ENCODE data around the gene KRTAP4-12.
"Not testable (repeated sequence)": the region's sequence is repeated elsewhere in the genome, so short reads cannot be mapped to it uniquely, and the experiment has no call there.

Gene KRTAP4-12

DNA sequence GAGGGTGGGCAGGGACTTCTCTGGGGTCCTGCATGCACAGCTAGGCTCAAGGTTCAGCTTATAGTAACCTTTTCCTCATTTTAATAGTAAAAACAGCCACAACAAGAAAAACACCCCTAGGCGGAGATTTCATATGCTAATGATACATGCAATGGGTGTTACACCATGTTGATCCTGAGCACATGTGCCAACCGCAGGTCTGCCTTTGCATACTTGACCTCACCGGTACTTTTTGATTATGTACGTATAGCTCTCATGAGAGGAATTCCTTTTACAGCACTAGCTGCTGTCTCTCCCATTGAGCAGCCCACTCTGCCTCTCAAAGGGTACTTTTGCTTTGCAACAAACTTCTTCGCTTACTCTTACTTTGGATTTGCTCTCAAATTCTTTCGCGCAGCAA lies 27.9 kb downstream of the KRTAP4-12 start:
- DNase-seq (ENCODE audit: low read depth in 2 of 2), result no peak

DNA sequence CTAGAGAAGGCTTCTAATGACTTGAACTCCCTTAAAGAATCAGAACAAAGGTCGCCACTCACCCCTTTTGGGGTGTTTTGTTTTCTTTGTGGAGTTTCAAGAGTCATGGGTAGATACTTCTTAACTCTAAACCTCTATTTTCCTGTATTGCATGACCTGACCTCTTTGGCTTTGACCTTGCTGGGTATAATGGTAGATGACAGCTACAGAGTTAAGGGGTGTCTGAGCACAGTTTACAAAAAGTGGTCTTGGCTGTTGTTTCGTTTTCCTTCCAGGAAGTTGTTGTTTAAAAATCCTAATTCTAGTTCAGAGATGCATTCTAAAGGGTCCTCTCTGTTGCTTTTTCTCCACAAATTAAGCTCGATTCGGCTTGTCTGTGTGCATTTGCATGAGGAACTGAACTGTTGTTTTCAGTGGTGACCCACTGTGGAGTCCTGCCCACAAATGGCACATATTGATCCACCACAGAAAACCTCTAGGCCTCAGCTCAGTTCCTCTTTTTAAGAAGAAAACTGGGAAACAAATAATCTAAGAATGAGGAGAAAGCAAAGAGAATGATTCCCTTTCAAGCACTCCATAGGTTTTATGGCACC lies 35.1 kb downstream of the KRTAP4-12 start:
- DNase-seq (ENCODE audit: low read depth in 2 of 2), result not testable (repeated sequence)

- DNase-seq (ENCODE audit: low read depth in 2 of 2), result not testable (repeated sequence)
Observed at GRCh38 chr17:41084100-41084856, 39.7 kb downstream of the KRTAP4-12 start, which contains the start of gene KRTAP4-7. Gene KRTAP4-7, plus strand, starts transcription at chr17:41084150. Its CDS starts 57 bp downstream, at chr17:41084207.

DNA sequence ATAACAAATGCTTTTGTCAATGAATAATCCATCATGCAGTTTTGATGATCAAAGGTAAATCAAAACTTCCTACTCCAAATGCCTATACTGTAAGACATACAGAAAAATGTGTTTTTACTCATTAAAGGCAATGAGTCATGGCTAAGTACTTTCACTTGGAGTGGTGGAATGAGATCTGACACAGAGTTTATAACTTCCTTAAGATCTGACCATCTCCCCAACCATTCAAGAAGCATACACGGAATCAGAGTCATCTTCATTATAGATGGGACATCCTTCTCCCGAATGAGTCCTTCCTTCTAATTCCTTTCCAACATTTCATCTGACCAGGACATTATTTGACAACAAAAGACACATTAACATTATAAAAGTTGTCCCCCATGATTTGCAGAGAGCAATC lies 40.6 kb downstream of the KRTAP4-12 start:
- peak in 1 of 2 experiments; percentile 51 for DNase-seq (ENCODE audit: low read depth in 2 of 2)

- DNase-seq (ENCODE audit: low read depth in 2 of 2), result no peak
Observed at GRCh38 chr17:41082626-41083025, 41.4 kb downstream of the KRTAP4-12 start.

DNA sequence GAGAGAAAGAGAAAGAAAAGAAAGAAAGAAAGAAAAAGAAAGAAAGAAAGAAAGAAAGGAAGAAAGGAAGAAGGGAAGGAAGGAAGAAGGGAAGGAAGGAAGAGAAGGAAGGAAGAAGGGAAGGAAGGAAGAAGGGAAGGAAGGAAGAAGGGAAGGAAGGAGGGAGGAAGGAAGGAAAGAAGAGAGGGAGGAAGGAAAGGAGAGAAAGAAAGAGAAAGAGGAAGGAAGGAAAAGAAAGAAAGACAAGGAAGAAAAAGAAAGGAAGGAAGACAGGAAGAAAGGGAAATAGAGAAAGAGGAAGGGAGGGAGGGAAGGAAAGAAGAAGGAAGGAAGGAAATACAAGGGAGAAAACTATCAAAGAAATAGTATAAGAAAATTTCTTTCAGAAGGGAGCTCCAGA lies 47.2 kb downstream of the KRTAP4-12 start:
- no peak for DNase-seq (ENCODE audit: low read depth in 2 of 2)

- DNase-seq (ENCODE audit: low read depth in 2 of 2), result no peak
Observed at GRCh38 chr17:41073676-41074075, 50.3 kb downstream of the KRTAP4-12 start.
